KOPT-K1 (cell line): ENCODE results near the gene DEPDC1B.
"Not testable (repeated sequence)": the region's sequence is repeated elsewhere in the genome, so short reads cannot be mapped to it uniquely, and the experiment has no call there.

Experiments used
- H3K27ac ChIP-seq: fragments of 200-600 bp; sonication (generic); 2 replicates; pipeline ENCODE4 v1.5.1; 2016; ENCODE audit warnings: antibody characterized with exemption, mild to moderate bottlenecking, low read depth, low read length; ENCODE audit not compliant: poor library complexity, severe bottlenecking
- H3K36me3 ChIP-seq: fragments of 200-600 bp; sonication (generic); 2 replicates; pipeline ENCODE4 v1.5.1; 2017; ENCODE audit warnings: antibody characterized with exemption, mild to moderate bottlenecking, low read length, moderate library complexity; ENCODE audit not compliant: insufficient read depth
- H3K9me3 ChIP-seq: fragments of 200-600 bp; sonication (generic); 2 replicates; pipeline ENCODE4 v1.5.1; 2017; ENCODE audit warnings: antibody characterized with exemption, low read length, mild to moderate bottlenecking; ENCODE audit not compliant: insufficient read depth, poor library complexity, severe bottlenecking

DEPDC1B gene

DNA sequence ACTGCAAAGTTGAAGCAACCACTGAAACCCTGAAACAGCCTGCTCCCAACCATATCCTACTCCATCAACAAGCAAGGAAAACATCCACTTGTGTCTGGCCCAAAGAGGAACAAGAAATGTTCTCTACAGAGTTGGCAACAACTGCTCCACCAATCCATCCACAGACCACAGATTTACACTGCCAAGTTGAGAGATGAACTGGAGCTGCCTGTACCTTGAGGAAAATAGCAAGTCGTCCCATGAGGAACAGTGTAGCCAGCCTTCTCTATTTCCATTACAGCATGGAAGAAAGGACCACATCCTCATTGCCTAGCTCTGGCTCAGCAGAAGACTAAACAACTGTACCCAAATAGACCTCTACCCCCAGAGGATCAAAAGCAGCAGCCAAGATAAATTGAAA is 60.4 kb downstream of the DEPDC1B start:
- Histone ChIP-seq H3K27ac (no peak overlapping the region), H3K9me3 (no peaks in the 10 kb centered on the region), H3K36me3 (peaks cover 80% of the 10 kb centered on the region)

DNA sequence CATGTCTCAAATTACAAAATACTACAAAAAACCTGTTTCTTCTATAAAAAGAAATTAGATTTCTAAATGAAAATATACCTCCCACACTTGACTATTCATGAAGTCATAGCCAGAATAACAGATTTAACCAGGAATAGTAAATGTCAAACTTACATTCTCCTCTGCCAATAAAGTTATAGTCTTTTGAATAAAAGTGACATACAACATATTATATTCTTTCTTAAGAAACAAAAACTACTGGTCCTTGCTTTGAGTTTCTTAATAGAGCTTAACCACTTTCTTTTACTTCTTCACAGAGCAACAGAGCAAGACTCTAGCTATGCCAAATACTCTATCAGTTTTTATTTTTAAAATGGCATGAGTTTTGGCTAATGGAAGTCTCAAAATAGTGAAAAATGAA is 61.7 kb downstream of the DEPDC1B start:
- Histone ChIP-seq H3K9me3 (no peaks in the 10 kb centered on the region), H3K27ac (no peak overlapping the region), H3K36me3 (peaks cover 78% of the 10 kb centered on the region)

DNA sequence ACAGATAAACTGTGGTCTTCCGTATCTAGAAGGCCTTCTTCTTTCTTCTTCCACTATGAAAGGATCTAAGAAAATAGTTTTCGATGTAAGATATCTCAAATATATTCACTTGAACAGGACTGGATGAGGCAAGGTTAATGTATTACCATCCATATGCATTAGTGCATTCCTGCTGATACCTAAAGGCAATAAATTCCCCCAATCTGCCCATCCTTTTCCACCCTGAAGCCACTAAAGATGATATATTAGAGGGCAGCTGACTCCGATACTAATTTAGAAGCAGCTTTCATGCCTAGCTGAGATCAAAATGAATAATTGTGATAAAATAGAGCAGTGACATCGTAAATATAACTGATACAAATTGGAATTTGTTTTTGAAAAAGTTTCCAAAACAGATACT is 63.3 kb downstream of the DEPDC1B start:
- H3K27ac ChIP-seq: no peak overlapping the region
- H3K36me3 ChIP-seq: peaks cover 78% of the 10 kb centered on the region
- H3K9me3 ChIP-seq: no peaks in the 10 kb centered on the region

DNA sequence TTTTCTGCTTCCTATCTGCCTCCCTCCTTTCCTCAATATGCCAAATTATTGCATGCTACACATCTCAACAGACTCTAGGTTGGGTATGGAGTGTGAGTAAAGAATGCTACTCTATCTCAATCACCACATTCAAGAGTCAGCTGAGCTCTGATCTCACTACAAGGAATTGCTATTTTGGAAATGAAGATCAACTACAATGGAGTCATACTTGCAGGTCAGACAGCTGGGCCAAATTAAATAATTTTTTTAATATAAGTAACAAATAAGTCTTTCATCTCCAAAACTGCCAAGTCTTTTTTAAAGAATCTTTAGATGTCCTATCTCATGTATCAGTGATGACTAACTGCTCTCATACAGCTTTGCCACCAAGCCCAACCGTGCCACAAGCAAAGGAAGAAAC is 64.0 kb downstream of the DEPDC1B start:
- Histone ChIP-seq H3K9me3 (no peaks in the 10 kb centered on the region), H3K36me3 (peaks cover 80% of the 10 kb centered on the region), H3K27ac (no peak overlapping the region)

DNA sequence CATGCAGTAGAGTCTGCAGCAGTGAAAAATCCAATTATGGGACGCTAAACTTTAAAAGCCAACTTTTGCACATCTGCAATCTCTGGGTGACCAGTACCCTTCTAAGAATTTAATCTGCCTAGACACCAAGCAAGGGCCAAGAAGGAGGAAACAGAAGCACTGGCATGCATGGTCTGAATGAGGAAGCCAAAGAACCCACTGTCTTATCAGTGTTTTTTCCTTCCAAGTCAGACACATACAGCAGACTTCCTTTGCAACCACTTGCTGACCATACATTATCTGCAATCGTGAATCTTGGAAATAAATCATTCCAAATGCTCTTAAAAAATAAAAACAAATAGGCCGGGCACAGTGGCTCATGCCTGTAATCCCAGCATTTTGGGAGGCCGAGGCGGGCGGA is 65.9 kb downstream of the DEPDC1B start:
- Histone ChIP-seq H3K27ac (no peak overlapping the region), H3K9me3 (no peaks in the 10 kb centered on the region), H3K36me3 (peaks cover 83% of the 10 kb centered on the region)

DNA sequence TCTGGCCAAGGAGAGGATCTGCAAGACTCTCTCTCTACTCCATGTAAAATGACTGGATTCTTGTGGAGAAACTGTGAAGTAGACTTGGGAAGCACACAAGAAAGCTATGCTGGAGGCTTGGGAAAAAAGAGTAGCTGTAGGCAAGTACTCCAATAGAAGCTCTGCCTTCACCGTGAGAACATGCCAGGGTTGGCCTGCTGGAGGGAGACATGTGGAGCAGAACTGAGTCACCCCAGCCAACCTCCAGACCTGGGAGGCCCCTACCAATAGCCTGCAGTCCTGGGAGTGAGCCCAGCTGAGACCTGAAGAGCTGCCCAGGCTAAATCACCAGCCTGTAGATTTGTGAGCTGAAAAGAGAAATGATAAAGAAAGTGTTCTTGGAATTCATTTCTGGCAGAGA is 66.6 kb downstream of the DEPDC1B start:
- Histone ChIP-seq H3K9me3 (no peaks in the 10 kb centered on the region), H3K27ac (no peak overlapping the region), H3K36me3 (peaks cover 83% of the 10 kb centered on the region)

DNA sequence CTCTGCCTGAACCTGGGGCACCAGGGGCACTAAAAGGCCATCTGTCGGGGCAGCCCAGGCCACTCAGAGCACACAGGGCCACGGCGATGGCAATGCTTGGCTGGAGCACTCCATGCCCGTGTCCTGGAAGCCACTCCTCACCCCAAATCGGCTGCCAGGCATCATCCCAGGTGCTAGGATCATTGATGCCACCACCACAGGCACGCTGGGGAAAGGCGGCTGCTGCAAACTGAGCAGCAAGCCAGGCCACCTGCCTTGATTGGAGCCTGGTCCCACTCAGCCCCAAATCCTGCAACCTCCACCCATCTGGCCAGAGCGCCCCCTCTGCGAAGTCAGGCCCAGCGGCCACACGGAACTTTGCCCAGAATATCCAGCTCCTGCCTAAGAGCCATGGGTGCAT is 67.8 kb downstream of the DEPDC1B start:
- Histone ChIP-seq H3K27ac (no peak overlapping the region), H3K36me3 (peaks cover 71% of the 10 kb centered on the region), H3K9me3 (no peaks in the 10 kb centered on the region)

DNA sequence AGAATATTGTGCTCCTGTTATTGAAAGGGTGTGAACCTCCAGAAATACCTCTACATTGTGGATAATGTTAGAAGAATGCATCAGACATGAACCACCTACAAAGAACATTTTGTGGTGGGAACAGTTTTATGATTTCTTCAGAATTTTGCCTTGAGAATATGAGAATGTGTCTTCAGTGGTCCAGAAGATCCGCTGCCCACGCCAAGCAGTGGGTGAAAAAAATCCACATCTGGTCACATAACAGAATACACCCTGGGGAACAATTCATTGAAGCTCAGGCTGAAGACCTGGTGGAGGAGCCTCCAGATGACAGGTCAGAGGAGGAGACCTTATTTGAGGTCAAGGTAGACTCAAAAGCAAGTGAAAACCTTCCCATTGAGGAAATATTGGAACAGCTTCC is 69.1 kb downstream of the DEPDC1B start:
- no peaks in the 10 kb centered on the region for H3K9me3 ChIP-seq
- peaks cover 64% of the 10 kb centered on the region for H3K36me3 ChIP-seq
- no peak overlapping the region for H3K27ac ChIP-seq

DNA sequence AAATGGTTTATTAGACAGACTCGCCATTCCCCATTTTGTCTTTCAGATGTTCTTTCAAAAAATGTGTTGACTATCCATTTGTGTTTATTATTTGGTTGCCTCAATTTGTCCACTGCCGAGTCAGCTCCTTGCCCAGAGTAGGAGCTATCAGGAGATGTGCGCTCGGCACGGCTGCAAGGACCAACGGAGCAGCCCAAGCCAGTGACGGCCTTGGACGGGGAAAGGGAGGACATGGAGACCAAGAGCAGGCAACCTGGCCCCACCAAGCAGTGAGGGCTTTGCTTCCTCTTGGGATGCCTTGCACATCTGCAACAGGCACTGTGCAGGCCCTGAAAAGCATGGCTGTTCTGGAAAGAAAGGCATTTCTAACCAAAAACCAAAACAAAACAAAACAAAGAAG is 69.8 kb downstream of the DEPDC1B start:
- no peak overlapping the region for H3K27ac ChIP-seq
- H3K9me3 ChIP-seq: no peaks in the 10 kb centered on the region
- peaks cover 64% of the 10 kb centered on the region for H3K36me3 ChIP-seq

DNA sequence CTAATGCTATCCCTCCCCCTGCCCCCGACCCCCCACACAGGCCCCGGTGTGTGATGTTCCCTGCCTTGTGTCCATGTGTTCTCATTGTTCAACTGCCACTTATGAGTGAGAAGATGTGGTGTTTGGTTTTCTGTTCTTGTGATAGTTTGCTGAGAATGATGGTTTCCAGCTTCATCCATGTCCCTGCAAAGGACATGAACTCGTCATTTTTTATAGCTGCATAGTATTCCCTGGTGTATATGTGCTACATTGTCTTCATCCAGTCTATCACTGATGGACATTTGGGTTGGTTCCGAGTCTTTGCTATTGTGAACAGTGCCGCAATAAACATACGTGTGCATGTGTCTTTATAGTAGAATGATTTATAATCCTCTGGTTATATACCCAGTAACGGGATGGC is 75.1 kb downstream of the DEPDC1B start:
- H3K27ac ChIP-seq, H3K9me3 ChIP-seq: not testable (repeated sequence)

DNA sequence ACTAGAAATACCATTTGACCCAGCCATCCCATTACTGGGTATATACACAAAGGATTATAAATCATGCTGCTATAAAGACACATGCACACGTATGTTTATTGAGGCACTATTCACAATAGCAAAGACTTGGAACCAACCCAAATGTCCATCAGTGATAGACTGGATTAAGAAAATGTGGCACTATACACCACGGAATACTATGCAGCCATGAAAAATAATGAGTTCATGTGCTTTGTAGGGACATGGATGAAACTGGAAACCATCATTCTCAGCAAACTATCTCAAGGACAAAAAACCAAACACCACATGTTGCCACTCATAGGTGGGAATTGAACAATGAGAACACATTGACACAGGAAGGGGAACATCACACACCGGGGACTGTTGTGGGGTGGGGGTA is 79.2 kb downstream of the DEPDC1B start:
- not testable (repeated sequence) for H3K9me3 ChIP-seq, H3K27ac ChIP-seq, H3K36me3 ChIP-seq

More for the DNA sequence above, 75.1 kb downstream of the DEPDC1B start:
- H3K36me3 ChIP-seq: peaks cover 15% of the 10 kb centered on the region

DNA sequence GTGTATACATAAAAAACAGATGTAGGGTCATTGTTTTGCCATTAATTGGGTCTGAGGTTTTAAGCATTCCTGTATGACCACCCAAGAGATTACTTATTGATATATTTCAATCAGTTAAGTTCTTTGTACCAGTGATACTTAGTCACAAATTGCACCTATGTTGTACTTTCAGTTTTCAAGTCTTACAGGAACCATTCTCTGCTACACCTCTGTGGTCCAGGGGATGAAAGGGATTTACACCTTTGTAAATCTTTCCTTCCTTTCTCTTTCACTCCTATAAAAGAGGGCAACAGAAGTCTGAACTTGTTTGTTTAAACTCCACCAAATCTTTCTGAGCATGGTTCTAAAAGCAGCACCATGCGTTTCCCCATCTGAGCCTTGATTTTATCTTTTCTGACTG is 86.1 kb downstream of the DEPDC1B start:
- H3K9me3 ChIP-seq: no peaks in the 10 kb centered on the region
- H3K36me3 ChIP-seq: no peaks in the 10 kb centered on the region; the same call in 1 of the 2 replicates
- H3K27ac ChIP-seq: no peak overlapping the region

DNA sequence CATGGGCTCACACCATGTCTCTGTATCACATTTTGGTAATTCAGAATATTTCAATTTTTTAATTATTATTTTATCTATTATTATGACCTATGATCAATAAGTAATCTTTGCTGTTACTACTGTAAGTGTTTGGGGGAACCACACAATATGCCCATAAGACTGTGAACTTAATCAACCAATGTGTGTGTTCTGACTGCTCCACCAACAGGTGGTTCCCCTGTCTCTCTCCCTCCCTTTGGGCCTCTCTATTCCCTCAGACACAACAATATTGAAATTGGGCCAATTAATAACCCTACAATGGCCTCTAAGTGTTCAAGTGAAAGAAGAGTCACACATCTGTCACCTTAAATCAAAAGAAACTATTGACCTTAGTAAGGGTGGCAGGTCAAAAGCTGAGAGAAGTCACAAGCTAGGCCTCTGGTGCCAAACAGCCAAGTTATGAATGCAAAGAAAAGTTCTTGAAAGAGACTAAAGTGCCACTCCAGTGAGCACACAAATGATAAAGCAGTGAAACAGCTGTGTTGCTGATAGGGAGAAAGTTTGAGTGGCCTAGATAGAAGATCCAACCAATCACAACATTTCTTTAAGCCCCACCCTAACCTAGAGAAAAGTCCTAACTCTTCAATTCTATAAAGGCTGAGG is 88.7 kb downstream of the DEPDC1B start:
- Histone ChIP-seq H3K27ac (no peak overlapping the region), H3K9me3 (no peaks in the 10 kb centered on the region), H3K36me3 (no peaks in the 10 kb centered on the region; the same call in 1 of the 2 replicates)

DNA sequence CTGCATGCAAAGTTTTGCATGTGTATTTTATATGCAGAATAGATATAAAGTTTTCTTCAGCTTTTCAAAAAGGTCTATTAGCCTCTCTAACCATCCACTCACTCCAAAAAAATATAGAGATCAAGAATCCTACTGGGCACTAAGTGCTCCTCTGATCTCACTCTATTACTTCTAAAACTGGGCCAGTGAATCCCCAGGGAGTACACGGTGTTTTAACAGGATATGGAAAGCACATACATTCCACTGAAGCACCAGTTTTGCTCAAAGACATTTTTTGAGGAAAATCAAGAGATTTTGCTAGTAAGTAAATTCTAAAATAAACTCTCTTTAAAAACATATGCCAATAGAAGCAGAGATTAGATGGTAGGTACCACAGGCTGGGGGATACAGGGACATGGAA is 95.2 kb downstream of the DEPDC1B start:
- no peaks in the 10 kb centered on the region for H3K9me3 ChIP-seq
- H3K27ac ChIP-seq: no peak overlapping the region
- H3K36me3 ChIP-seq: peaks cover 31% of the 10 kb centered on the region

DNA sequence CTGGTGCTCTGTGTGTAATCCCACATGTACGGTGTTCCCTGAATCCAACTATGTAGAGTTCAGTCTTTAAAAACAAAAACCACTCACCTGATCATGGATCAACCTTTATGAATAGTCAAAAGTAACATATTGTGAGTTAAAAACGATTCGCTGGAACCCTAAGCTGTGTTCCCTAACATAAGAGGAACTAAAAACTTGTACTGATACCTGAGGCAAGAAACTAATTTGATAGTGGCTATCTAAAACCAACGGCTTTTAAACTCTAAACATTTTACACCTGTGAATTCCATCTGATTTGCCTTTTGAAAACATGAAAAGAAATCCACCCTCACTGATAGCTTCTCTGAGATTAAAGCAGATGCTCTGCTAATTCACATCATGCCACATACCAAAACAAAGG is 101.5 kb downstream of the DEPDC1B start:
- Histone ChIP-seq H3K9me3 (no peaks in the 10 kb centered on the region), H3K27ac (no peak overlapping the region)

DNA sequence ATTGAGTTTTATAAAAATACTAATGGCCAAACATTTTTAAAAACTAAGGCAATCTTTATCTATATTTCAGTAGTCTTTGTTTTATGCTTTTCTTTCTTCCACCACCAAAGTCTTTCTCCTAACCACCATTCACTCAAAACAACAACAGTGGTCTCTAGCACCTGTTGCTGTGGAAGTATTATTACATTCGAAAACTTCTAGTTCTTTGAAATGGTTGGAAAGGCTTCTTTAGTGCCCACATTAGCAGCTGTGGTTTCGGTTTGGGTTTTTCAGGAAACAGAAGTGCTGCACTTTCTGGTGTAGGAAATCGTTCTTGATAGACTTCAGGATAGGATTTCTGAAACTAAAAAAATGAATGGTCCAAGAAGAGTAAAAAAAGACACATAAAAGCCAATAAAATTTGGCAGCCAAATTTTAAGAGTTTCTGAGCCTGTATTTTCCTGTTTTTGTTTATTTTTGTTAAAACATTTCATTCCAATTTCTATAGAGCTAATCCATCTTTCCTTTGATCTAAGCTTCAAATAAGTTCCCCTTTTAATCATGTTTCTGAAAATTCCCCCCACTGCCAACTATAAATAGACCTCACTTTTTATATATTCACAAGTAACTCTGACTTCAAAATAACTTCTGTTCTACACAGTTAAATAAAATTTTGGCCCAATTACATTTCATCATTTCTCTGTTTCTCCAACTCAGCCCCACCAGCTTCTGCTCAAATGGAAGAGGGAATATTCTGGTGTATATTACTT is 102.2 kb downstream of the DEPDC1B start:
- Histone ChIP-seq H3K36me3 (peaks cover 33% of the 10 kb centered on the region), H3K27ac (no peak overlapping the region)

More for the DNA sequence above, 101.5 kb downstream of the DEPDC1B start:
- peaks cover 40% of the 10 kb centered on the region for H3K36me3 ChIP-seq

More for the DNA sequence above, 102.2 kb downstream of the DEPDC1B start:
- H3K9me3 ChIP-seq: no peaks in the 10 kb centered on the region
